SK-N-SH (cell line): ENCODE results near the gene DUOXA2.

Experiments used
- CHD2 ChIP-seq: fragments of 150-350 bp; IDR thresholded peaks from 2 replicates; pipeline ENCODE4 v1.6.1; 2018; ENCODE audit warnings: low read length; ENCODE audit not compliant: partially characterized antibody
- CTCF ChIP-seq: fragments of 200-600 bp; sonication (generic); IDR thresholded peaks from 2 replicates; pipeline ENCODE4 v1.6.1; 2017; ENCODE audit warnings: antibody characterized with exemption, mild to moderate bottlenecking, moderate library complexity
- EP300 ChIP-seq, 2 experiments: IDR thresholded peaks; 2 replicates each; pipeline versions ENCODE4 v1.4.0 to v1.6.1; 2012; ENCODE audit warnings: borderline replicate concordance in 1 of 2, low read depth in 1 of 2, low read length in 1 of 2
- JUND ChIP-seq: IDR thresholded peaks from 2 replicates; pipeline ENCODE4 v1.4.0; 2012
- PBX3 ChIP-seq: IDR thresholded peaks from 2 replicates; pipeline ENCODE4; 2012
- RCOR1 ChIP-seq: fragments of 150-350 bp; IDR thresholded peaks from 2 replicates; pipeline ENCODE4 v1.6.1; 2017; ENCODE audit warnings: antibody characterized with exemption, low read length
- RXRA ChIP-seq: IDR thresholded peaks from 2 replicates; pipeline ENCODE4 v1.4.0; 2012; ENCODE audit warnings: low read depth, mild to moderate bottlenecking, borderline replicate concordance
- SMC3 ChIP-seq: IDR thresholded peaks from 2 replicates; pipeline ENCODE4 v1.6.1; 2012; ENCODE audit warnings: low read depth, low read length, improper control_type of control experiment
- TAF1 ChIP-seq: IDR thresholded peaks from 2 replicates; pipeline ENCODE4 v1.6.1; 2012; ENCODE audit warnings: low read depth, mild to moderate bottlenecking, low read length, moderate library complexity, borderline replicate concordance
- USF1 ChIP-seq: IDR thresholded peaks from 2 replicates; pipeline ENCODE4 v1.4.0; 2012; ENCODE audit warnings: low read depth, borderline replicate concordance
- USF2 ChIP-seq: fragments of 150-350 bp; IDR thresholded peaks from 2 replicates; pipeline ENCODE4 v1.6.1; 2017; ENCODE audit warnings: antibody characterized with exemption, low read length, low read depth, borderline replicate concordance

GRCh38 chr15:45093622-45094357 is 20.3 kb upstream of the DUOXA2 start:
- no peak for TF ChIP-seq CTCF
- no peak for TF ChIP-seq USF2
- no peak for TF ChIP-seq RCOR1
- TF ChIP-seq RXRA = no peak
- no peak for TF ChIP-seq TAF1
- no peak for TF ChIP-seq PBX3
- no peak for TF ChIP-seq JUND
- no peak for TF ChIP-seq CHD2
- no peak for TF ChIP-seq USF1
- TF ChIP-seq SMC3 = no peak
- TF ChIP-seq EP300 (IDR thresholded peaks at IDR 0.05; ENCODE audit: borderline replicate concordance in 1 of 2, low read depth in 1 of 2, low read length in 1 of 2) = no peak
